Lower leg skin (tissue), 3 donors: ENCODE measurements around the gene OR1F1.

Experiments used
- CTCF ChIP-seq, 3 donors: fragments of 450-650 bp; IDR thresholded peaks; one replicate each; pipeline ENCODE4 v1.5.1; 2016; ENCODE audit warnings: antibody characterized with exemption in 3 of 3, mild to moderate bottlenecking in 3 of 3, moderate library complexity in 2 of 3
- POLR2A ChIP-seq, 2 donors: fragments of 450-650 bp; IDR thresholded peaks; one replicate each; pipeline ENCODE4 v1.6.1; 2016 to 2017; ENCODE audit warnings: antibody characterized with exemption in 2 of 2, mild to moderate bottlenecking in 1 of 2, moderate library complexity in 1 of 2

- TF ChIP-seq CTCF (IDR thresholded peaks at IDR 0.05) = no peak
- no peak for TF ChIP-seq POLR2A (IDR thresholded peaks at IDR 0.05)
These were observed 13.9 kb upstream of the OR1F1 start for GRCh38 chr16:3173892-3174617.
